Skeletal muscle tissue (tissue), 4 donors: ENCODE results near the gene ZBTB4. TPM values are rescaled to one million over a fixed set of nuclear protein-coding genes. Genes with fewer than 3 reads are reported as not detected.

ENCODE experiments used
- H3K27ac ChIP-seq: one replicate; pipeline ENCODE4 v1.7.0; 2013; ENCODE audit warnings: mild to moderate bottlenecking, low read depth, low read length, inconsistent platforms
- H3K27me3 ChIP-seq, 3 donors: one replicate each; pipeline ENCODE4 v1.7.0; 2013; ENCODE audit warnings: low read length in 3 of 3; ENCODE audit not compliant: control insufficient read depth in 3 of 3, insufficient read depth in 3 of 3
- H3K36me3 ChIP-seq, 3 donors: one replicate each; pipeline ENCODE4 v1.7.0; 2013; ENCODE audit warnings: low read length in 3 of 3; ENCODE audit not compliant: control insufficient read depth in 3 of 3, insufficient read depth in 3 of 3
- H3K4me1 ChIP-seq, 3 donors: one replicate each; pipeline ENCODE4 v1.7.0; 2013; ENCODE audit warnings: low read length in 3 of 3, mild to moderate bottlenecking in 3 of 3; ENCODE audit not compliant: control insufficient read depth in 3 of 3, insufficient read depth in 3 of 3
- H3K4me3 ChIP-seq, 3 donors: one replicate each; pipeline ENCODE4 v1.7.0; 2013; ENCODE audit warnings: low read length in 3 of 3
- H3K9ac ChIP-seq, 3 donors: one replicate each; pipeline ENCODE4 v1.7.0; 2013; ENCODE audit warnings: low read length in 3 of 3, mild to moderate bottlenecking in 3 of 3, moderate library complexity in 2 of 3, low read depth in 1 of 3
- H3K9me3 ChIP-seq, 3 donors: one replicate each; pipeline ENCODE4 v1.7.0; 2013; ENCODE audit warnings: low read length in 3 of 3; ENCODE audit not compliant: control insufficient read depth in 3 of 3
- total RNA-seq: library from RNA; depleted of rRNA; stranded (reverse); fragments of >200 nt; gene quantifications from one replicate; pipeline ENCODE4 v1.2.3, GENCODE V29; 2014
- donor health status: Osteomylitis.

ZBTB4 gene
- total RNA-seq, 1 donor from 2014 or later: 10.4 TPM

DNA sequence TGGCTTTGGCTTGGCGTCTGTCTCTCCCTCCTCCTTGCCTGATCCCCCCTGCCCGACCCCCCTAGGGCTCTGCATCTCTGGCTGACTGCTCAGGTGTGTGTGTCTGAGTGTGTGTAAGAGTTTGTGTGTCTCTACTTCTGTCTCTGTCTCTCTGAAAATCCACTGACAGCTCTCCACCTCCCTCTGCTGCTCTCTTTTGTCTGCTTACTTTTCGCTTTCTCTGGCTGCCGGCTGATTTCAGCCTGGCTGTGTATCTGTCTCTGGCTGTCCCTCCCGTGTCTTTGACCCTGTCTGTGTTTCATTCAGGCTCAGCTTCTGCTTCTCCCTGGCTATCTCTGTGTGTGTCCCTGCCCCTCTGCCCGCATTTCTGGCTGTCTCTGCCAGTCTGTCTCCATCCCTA, 63.1 kb downstream of the ZBTB4 start:
- no peak overlapping the region for H3K27ac ChIP-seq
- no peak overlapping the region for H3K9ac ChIP-seq
- peaks cover 0 to 4% (median 0%) of the 10 kb centered on the region in 3 donors for H3K27me3 ChIP-seq
- H3K4me3 ChIP-seq: no peak overlapping the region
- no peaks in the 10 kb centered on the region for H3K9me3 ChIP-seq
- peaks cover 3 to 8% (median 6%) of the 10 kb centered on the region in 3 donors for H3K36me3 ChIP-seq
- H3K4me1 ChIP-seq: no peaks in the 10 kb centered on the region

- Histone ChIP-seq H3K27ac (no peak overlapping the region), H3K4me1 (no peaks in the 10 kb centered on the region), H3K9ac (no peak overlapping the region), H3K36me3 (peaks cover 3 to 8% (median 6%) of the 10 kb centered on the region in 3 donors), H3K9me3 (no peaks in the 10 kb centered on the region), H3K4me3 (no peak overlapping the region), H3K27me3 (peaks cover 0 to 4% (median 0%) of the 10 kb centered on the region in 3 donors)
Observed at GRCh38 chr17:7415784-7416183, 63.6 kb downstream of the ZBTB4 start.

DNA sequence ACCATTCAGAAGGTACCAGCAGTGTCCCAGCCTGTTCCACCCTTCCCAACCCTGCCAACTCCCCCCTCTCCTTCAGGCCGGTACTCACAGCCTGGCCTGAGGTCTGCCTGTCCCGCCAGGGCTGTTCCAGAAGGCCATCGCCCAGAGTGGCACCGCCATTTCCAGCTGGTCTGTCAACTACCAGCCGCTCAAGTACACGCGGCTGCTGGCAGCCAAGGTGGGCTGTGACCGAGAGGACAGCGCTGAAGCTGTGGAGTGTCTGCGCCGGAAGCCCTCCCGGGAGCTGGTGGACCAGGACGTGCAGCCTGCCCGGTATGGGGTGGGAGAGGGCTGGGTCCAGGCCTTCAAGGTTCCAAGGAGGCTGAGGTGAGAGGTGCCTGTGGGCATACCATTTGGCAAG, 64.6 kb downstream of the ZBTB4 start:
- no peaks in the 10 kb centered on the region for H3K4me1 ChIP-seq
- H3K27ac ChIP-seq: no peak overlapping the region
- no peaks in the 10 kb centered on the region for H3K9me3 ChIP-seq
- H3K4me3 ChIP-seq: no peak overlapping the region
- peaks cover 6 to 8% (median 7%) of the 10 kb centered on the region in 3 donors for H3K36me3 ChIP-seq
- H3K27me3 ChIP-seq: peaks cover 0 to under 1% (median 0%) of the 10 kb centered on the region in 3 donors
- no peak overlapping the region for H3K9ac ChIP-seq

DNA sequence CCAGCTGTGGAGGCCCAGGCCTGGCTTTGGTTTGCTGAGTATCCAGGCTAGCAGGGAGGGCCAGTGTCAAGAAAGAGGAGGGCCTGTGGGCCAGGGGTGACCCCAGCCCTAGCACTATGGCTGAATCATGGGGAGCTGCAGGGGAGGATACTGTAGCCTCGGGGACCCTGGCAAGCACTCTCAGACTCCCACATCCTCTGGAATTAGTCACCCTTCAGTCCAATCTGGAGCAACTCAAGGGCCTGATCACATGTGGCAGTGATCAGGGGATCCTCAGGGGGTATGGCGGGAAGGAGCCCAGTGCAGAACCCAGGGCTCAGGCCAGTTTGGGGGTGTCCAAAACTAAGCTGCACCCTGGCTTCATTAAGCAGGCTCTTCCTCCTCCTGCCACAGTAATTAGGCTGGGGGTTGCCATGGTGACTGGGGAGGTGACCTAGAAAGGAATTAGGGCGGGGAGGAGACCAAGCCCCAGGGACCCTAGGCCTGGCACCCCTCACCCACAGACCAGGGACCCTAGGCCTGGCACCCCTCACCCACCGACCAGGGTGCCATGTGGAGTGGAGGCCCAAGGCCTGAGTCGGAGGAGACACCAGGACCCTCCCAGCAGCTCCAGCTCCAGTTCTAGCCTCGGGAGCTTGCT, 66.0 kb downstream of the ZBTB4 start:
- Histone ChIP-seq H3K4me3 (no peak overlapping the region), H3K9ac (no peak overlapping the region), H3K36me3 (peaks cover 10 to 14% (median 12%) of the 10 kb centered on the region in 3 donors)

GRCh38 chr17:7411427-7411750, 68.0 kb downstream of the ZBTB4 start:
- Histone ChIP-seq H3K4me3 (no peak overlapping the region), H3K9me3 (no peaks in the 10 kb centered on the region), H3K36me3 (peaks cover 10 to 14% (median 12%) of the 10 kb centered on the region in 3 donors), H3K9ac (no peak overlapping the region), H3K27me3 (no peaks in the 10 kb centered on the region), H3K27ac (no peak overlapping the region), H3K4me1 (no peaks in the 10 kb centered on the region)

More for the DNA sequence above, 66.0 kb downstream of the ZBTB4 start:
- Histone ChIP-seq H3K4me1 (no peaks in the 10 kb centered on the region), H3K27me3 (no peaks in the 10 kb centered on the region), H3K9me3 (no peaks in the 10 kb centered on the region), H3K27ac (no peak overlapping the region)

- Histone ChIP-seq H3K4me1 (peaks cover 0 to 5% (median under 1%) of the 10 kb centered on the region in 3 donors), H3K27ac (no peak overlapping the region), H3K9ac (no peak overlapping the region), H3K9me3 (no peaks in the 10 kb centered on the region), H3K27me3 (no peaks in the 10 kb centered on the region), H3K4me3 (no peak overlapping the region), H3K36me3 (peaks cover 10 to 14% (median 12%) of the 10 kb centered on the region in 3 donors)
Observed at GRCh38 chr17:7410634-7411426, 68.6 kb downstream of the ZBTB4 start.

DNA sequence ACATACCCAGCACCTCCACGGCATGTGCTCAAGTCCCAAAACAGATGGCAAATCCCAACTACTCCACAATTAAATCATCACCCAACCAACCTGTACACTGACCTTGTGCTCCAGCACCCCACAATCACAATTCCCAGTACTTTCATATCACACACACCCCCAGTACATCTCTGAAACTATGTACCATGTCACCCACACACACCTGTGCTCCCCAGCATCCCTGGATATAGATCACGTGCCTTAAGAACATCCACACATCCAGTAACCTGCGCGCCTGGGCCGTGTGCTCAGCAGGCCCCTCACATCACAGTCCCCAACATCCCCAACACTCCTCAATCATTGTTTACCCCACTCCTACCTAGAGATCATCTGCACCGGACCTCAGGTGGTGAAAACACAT, 69.7 kb downstream of the ZBTB4 start:
- Histone ChIP-seq H3K4me1 (peaks cover 5 to 13% (median 5%) of the 10 kb centered on the region in 3 donors), H3K27ac (no peak overlapping the region), H3K9me3 (no peaks in the 10 kb centered on the region), H3K27me3 (no peaks in the 10 kb centered on the region), H3K4me3 (no peak overlapping the region), H3K36me3 (peaks cover 4 to 9% (median 6%) of the 10 kb centered on the region in 3 donors), H3K9ac (no peak overlapping the region)

Other genes with a start within 250 kb of the ZBTB4 start
- 63.2 TPM for gene DVL2, start 245.1 kb downstream of the ZBTB4 start, total RNA-seq
- gene PHF23, start 240.2 kb downstream of the ZBTB4 start, total RNA-seq: 30.3 TPM
- 259 TPM for gene GABARAP, start 237.2 kb downstream of the ZBTB4 start, total RNA-seq
- 39.7 TPM for gene CTDNEP1, start 227.9 kb downstream of the ZBTB4 start, total RNA-seq
- 28.2 TPM for gene ELP5, start 227.4 kb downstream of the ZBTB4 start, total RNA-seq
- not detected for gene CLDN7, start 217.2 kb downstream of the ZBTB4 start, total RNA-seq
- 34.4 TPM for gene SLC2A4, start 197.9 kb downstream of the ZBTB4 start, total RNA-seq
- 0.52 TPM for gene YBX2, start 185.0 kb downstream of the ZBTB4 start, total RNA-seq
- gene EIF5A, start 172.0 kb downstream of the ZBTB4 start, total RNA-seq: 185 TPM
- 24.5 TPM for gene GPS2, start 164.3 kb downstream of the ZBTB4 start, total RNA-seq
- 19.8 TPM for gene NEURL4, start 150.3 kb downstream of the ZBTB4 start, total RNA-seq
- gene ACAP1, start 143.1 kb downstream of the ZBTB4 start, total RNA-seq: 2.1 TPM
- 4.2 TPM for gene KCTD11, start 127.5 kb downstream of the ZBTB4 start, total RNA-seq
- not detected for gene TMEM95, start 124.5 kb downstream of the ZBTB4 start, total RNA-seq
- not detected for gene TNK1, start 98.5 kb downstream of the ZBTB4 start, total RNA-seq
- gene PLSCR3, start 85.1 kb downstream of the ZBTB4 start, total RNA-seq: 10.4 TPM
- gene TMEM256, start 75.5 kb downstream of the ZBTB4 start, total RNA-seq: 149 TPM
- 3.1 TPM for gene NLGN2, start 71.8 kb downstream of the ZBTB4 start, total RNA-seq
- not detected for gene SPEM1, start 59.3 kb downstream of the ZBTB4 start, total RNA-seq
- not detected for gene SPEM2, start 54.0 kb downstream of the ZBTB4 start, total RNA-seq
- gene SPEM3, start 50.8 kb downstream of the ZBTB4 start, total RNA-seq: not detected
- 0.52 TPM for gene TMEM102, start 44.2 kb downstream of the ZBTB4 start, total RNA-seq
- gene FGF11, start 40.1 kb downstream of the ZBTB4 start, total RNA-seq: 1.0 TPM
- 31.3 TPM for gene CHRNB1, start 34.6 kb downstream of the ZBTB4 start, total RNA-seq
- gene SLC35G6, start 1.8 kb upstream of the ZBTB4 start, total RNA-seq: not detected
- gene POLR2A, start 4.7 kb upstream of the ZBTB4 start, total RNA-seq: 91.3 TPM
- 4.7 TPM for gene TNFSF12, start 69.4 kb upstream of the ZBTB4 start, total RNA-seq
- 2.1 TPM for gene TNFSF13, start 79.1 kb upstream of the ZBTB4 start, total RNA-seq
- 31.3 TPM for gene SENP3, start 82.3 kb upstream of the ZBTB4 start, total RNA-seq
- 4.2 TPM for gene CD68, start 100.0 kb upstream of the ZBTB4 start, total RNA-seq
- 26.1 TPM for gene MPDU1, start 104.2 kb upstream of the ZBTB4 start, total RNA-seq
- gene SOX15, start 110.5 kb upstream of the ZBTB4 start, total RNA-seq: not detected
- gene FXR2, start 135.3 kb upstream of the ZBTB4 start, total RNA-seq: 42.3 TPM
- gene SAT2, start 148.2 kb upstream of the ZBTB4 start, total RNA-seq: 41.2 TPM
- not detected for gene SHBG, start 150.5 kb upstream of the ZBTB4 start, total RNA-seq
- gene ATP1B2, start 171.3 kb upstream of the ZBTB4 start, total RNA-seq: 1.6 TPM
- gene TP53, start 207.9 kb upstream of the ZBTB4 start, total RNA-seq: 13.6 TPM
- 7.3 TPM for gene WRAP53, start 208.8 kb upstream of the ZBTB4 start, total RNA-seq
- gene EFNB3, start 225.6 kb upstream of the ZBTB4 start, total RNA-seq: 1.0 TPM
- 0.52 TPM for gene DNAH2, start 238.1 kb upstream of the ZBTB4 start, total RNA-seq